Ascending aorta (tissue), 2 donors: ENCODE data around the gene PTGDS. TPM values are rescaled to one million over a fixed set of nuclear protein-coding genes. Genes with fewer than 3 reads are reported as not detected.
"Not testable (repeated sequence)": the region's sequence is repeated elsewhere in the genome, so short reads cannot be mapped to it uniquely, and the experiment has no call there.

Experiments
- DNase-seq, 2 donors: peaks; one replicate each; pipeline ENCODE4 v3.0.0-alpha.2; 2019; ENCODE audit warnings: low spot score in 2 of 2
- H3K27ac ChIP-seq, 2 donors: fragments of 200-600 bp; sonication (generic); one replicate each; pipeline ENCODE4 v1.5.1; 2016 to 2017; ENCODE audit warnings: mild to moderate bottlenecking in 1 of 2
- H3K27me3 ChIP-seq: fragments of 200-600 bp; sonication (generic); one replicate; pipeline ENCODE4 v1.5.1; 2017
- H3K36me3 ChIP-seq, 2 donors: fragments of 200-600 bp; sonication (generic); one replicate each; pipeline ENCODE4 v1.5.1; 2016
- H3K4me1 ChIP-seq, 2 donors: fragments of 200-600 bp; sonication (generic); one replicate each; pipeline ENCODE4 v1.5.1; 2016 to 2017; ENCODE audit warnings: mild to moderate bottlenecking in 1 of 2
- H3K4me3 ChIP-seq, 2 donors: fragments of 200-600 bp; sonication (generic); one replicate each; pipeline ENCODE4 v1.5.1; 2016 to 2017; ENCODE audit warnings: mild to moderate bottlenecking in 1 of 2
- H3K9me3 ChIP-seq, 2 donors: fragments of 200-600 bp; sonication (generic); one replicate each; pipeline ENCODE4 v1.5.1; 2016
- CTCF ChIP-seq, 3 experiments: fragments of 200-600 bp in 2 of 3; fragments of 450-650 bp in 1 of 3; sonication (generic) in 2 of 3; IDR thresholded peaks; one replicate each; pipeline ENCODE4 v1.5.1; 2016 to 2019; ENCODE audit warnings: antibody characterized with exemption in 3 of 3, mild to moderate bottlenecking in 1 of 3, moderate library complexity in 1 of 3
- intact Hi-C: fragments of 100-400 bp; cut with DNase I; formaldehyde crosslinking; loops from one replicate; pipeline ENCODE4 v1.15.1; 2023
- total RNA-seq: library from RNA; depleted of rRNA; stranded (reverse); fragments of >200 nt; gene quantifications from one replicate; pipeline ENCODE4 v1.1.0, GENCODE V29; 2016

PTGDS gene
- total RNA-seq, 1 donor from 2014 or later = 68.3 TPM

GRCh38 chr9:137000177-137000930, 23.1 kb downstream of the PTGDS start:
- H3K27me3 ChIP-seq = no peaks in the 10 kb centered on the region
- TF ChIP-seq CTCF (IDR thresholded peaks at IDR 0.05) = no peak
- no peaks in the 10 kb centered on the region for H3K9me3 ChIP-seq
- H3K4me1 ChIP-seq = peaks cover 9 to 13% of the 10 kb centered on the region in 2 donors
- no peak for DNase-seq
- intact Hi-C loops = no loop called here
- H3K36me3 ChIP-seq = no peaks in the 10 kb centered on the region
- no peak overlapping the region for H3K27ac ChIP-seq
- no peak overlapping the region for H3K4me3 ChIP-seq

- no peak for TF ChIP-seq CTCF (IDR thresholded peaks at IDR 0.05)
- no peaks in the 10 kb centered on the region for H3K36me3 ChIP-seq
- H3K9me3 ChIP-seq = no peaks in the 10 kb centered on the region
- H3K4me1 ChIP-seq = no peaks in the 10 kb centered on the region
- H3K27ac ChIP-seq = no peak overlapping the region
- H3K27me3 ChIP-seq = no peaks in the 10 kb centered on the region
- intact Hi-C loops = no loop called here
- DNase-seq = no peak
- H3K4me3 ChIP-seq = no peak overlapping the region
These were observed 24.7 kb downstream of the PTGDS start for GRCh38 chr9:137001857-137002645.

- no peaks in the 10 kb centered on the region for H3K9me3 ChIP-seq
- DNase-seq = no peak
- no peaks in the 10 kb centered on the region for H3K4me1 ChIP-seq
- H3K4me3 ChIP-seq = no peak overlapping the region
- intact Hi-C loops = no loop called here
- no peaks in the 10 kb centered on the region for H3K36me3 ChIP-seq
- TF ChIP-seq CTCF (IDR thresholded peaks at IDR 0.05) = no peak
- H3K27me3 ChIP-seq = no peaks in the 10 kb centered on the region
- no peak overlapping the region for H3K27ac ChIP-seq
These were observed 25.3 kb downstream of the PTGDS start for GRCh38 chr9:137002646-137003041.

GRCh38 chr9:137004285-137004684, 27.0 kb downstream of the PTGDS start:
- DNase-seq, intact Hi-C loops, H3K4me1 ChIP-seq, H3K4me3 ChIP-seq, H3K27ac ChIP-seq, H3K27me3 ChIP-seq, H3K9me3 ChIP-seq, H3K36me3 ChIP-seq: not testable (repeated sequence)
- peak in 2 of 3 experiments; percentile 12 to 28 for TF ChIP-seq CTCF (IDR thresholded peaks at IDR 0.05)

- no peaks in the 10 kb centered on the region for H3K4me1 ChIP-seq
These were observed 29.1 kb downstream of the PTGDS start for GRCh38 chr9:137006116-137007003.

More at GRCh38 chr9:137006116-137007003, 29.1 kb downstream of the PTGDS start:
- intact Hi-C loops = no loop called here
- Histone ChIP-seq H3K4me3 (no peak overlapping the region), H3K27ac (no peak overlapping the region), H3K36me3 (peaks cover 9 to 23% of the 10 kb centered on the region in 2 donors), H3K9me3 (no peaks in the 10 kb centered on the region), H3K27me3 (no peaks in the 10 kb centered on the region)
- TF ChIP-seq CTCF (IDR thresholded peaks at IDR 0.05) = no peak
- no peak for DNase-seq
